HepG2 (cell line): Measurements from ENCODE around the gene RFX2. TPM values are rescaled to one million over a fixed set of nuclear protein-coding genes. Genes with fewer than 3 reads are reported as not detected.

Experiments
- BCL3 ChIP-seq: sonication (generic); formaldehyde crosslinking; IDR thresholded peaks from 2 replicates; pipeline ENCODE4 v1.5.1; 2020; ENCODE audit warnings: mild to moderate bottlenecking, missing genetic modification reagents, moderate library complexity
- DMAP1 ChIP-seq: IDR thresholded peaks from 2 replicates; pipeline ENCODE4 v1.6.1; 2016
- FOXO1 ChIP-seq: sonication (generic); formaldehyde crosslinking; IDR thresholded peaks from 2 replicates; pipeline ENCODE4 v1.4.0; 2020; ENCODE audit warnings: missing genetic modification reagents
- GMEB2 ChIP-seq: IDR thresholded peaks from 2 replicates; pipeline ENCODE4 v1.6.1; 2016; ENCODE audit warnings: missing biosample characterization, missing genetic modification reagents, low read depth
- KDM1A ChIP-seq: IDR thresholded peaks from 2 replicates; pipeline ENCODE4 v1.6.1; 2016; ENCODE audit warnings: missing compliant biosample characterization
- MIER3 ChIP-seq: IDR thresholded peaks from 2 replicates; pipeline ENCODE4 v1.6.1; 2016; ENCODE audit warnings: missing compliant biosample characterization, borderline replicate concordance
- NCOA2 ChIP-seq: sonication (generic); formaldehyde crosslinking; IDR thresholded peaks from 2 replicates; pipeline ENCODE4 v1.8.0; 2022; ENCODE audit warnings: inconsistent platforms
- REL ChIP-seq: sonication (generic); formaldehyde crosslinking; conservative IDR thresholded peaks from 2 replicates; pipeline ENCODE4 v1.8.0; 2022; ENCODE audit warnings: mild to moderate bottlenecking, missing genetic modification reagents, moderate library complexity
- SRY ChIP-seq: sonication (generic); formaldehyde crosslinking; IDR thresholded peaks from 2 replicates; pipeline ENCODE4 v1.8.0; 2022; ENCODE audit warnings: mild to moderate bottlenecking, missing genetic modification reagents
- STAT6 ChIP-seq: sonication (generic); formaldehyde crosslinking; IDR thresholded peaks from 2 replicates; pipeline ENCODE4 v1.4.0; 2020; ENCODE audit warnings: missing genetic modification reagents, mild to moderate bottlenecking, borderline replicate concordance
- ZBTB44 ChIP-seq: sonication (generic); formaldehyde crosslinking; IDR thresholded peaks from 2 replicates; pipeline ENCODE4 v1.4.0; 2020; ENCODE audit warnings: missing genetic modification reagents
- ZNF10 ChIP-seq: sonication (generic); formaldehyde crosslinking; IDR thresholded peaks from 2 replicates; pipeline ENCODE4 v1.4.0; 2020; ENCODE audit warnings: mild to moderate bottlenecking, low read depth, missing genetic modification reagents, borderline replicate concordance
- ZNF503 ChIP-seq: sonication (generic); formaldehyde crosslinking; IDR thresholded peaks from 2 replicates; pipeline ENCODE4 v1.4.0; 2020; ENCODE audit warnings: missing genetic modification reagents
- ZNF607 ChIP-seq: sonication (generic); formaldehyde crosslinking; IDR thresholded peaks from 2 replicates; pipeline ENCODE4 v1.5.1; 2020; ENCODE audit warnings: missing genetic modification reagents, mild to moderate bottlenecking, borderline replicate concordance
- ZNF616 ChIP-seq: sonication (generic); formaldehyde crosslinking; IDR thresholded peaks from 2 replicates; pipeline ENCODE4 v1.5.0; 2020; ENCODE audit warnings: low read depth, mild to moderate bottlenecking, missing genetic modification reagents
- ZNF746 ChIP-seq: sonication (generic); formaldehyde crosslinking; IDR thresholded peaks from 2 replicates; pipeline ENCODE4 v1.8.0; 2022; ENCODE audit warnings: mild to moderate bottlenecking, missing genetic modification reagents
- ZSCAN30 ChIP-seq: sonication (generic); formaldehyde crosslinking; IDR thresholded peaks from 2 replicates; pipeline ENCODE4 v1.5.0; 2020; ENCODE audit warnings: mild to moderate bottlenecking, missing genetic modification reagents
- ZUFSP ChIP-seq: sonication (generic); formaldehyde crosslinking; IDR thresholded peaks from 2 replicates; pipeline ENCODE4 v1.9.0; 2021; ENCODE audit warnings: missing genetic modification reagents, mild to moderate bottlenecking, borderline replicate concordance
- polyA plus RNA-seq, 8 experiments: library from polyadenylated mRNA; depleted of rRNA in 3 of 8; stranded (reverse) in 7 of 8; unstranded in 1 of 8; fragments of >200 nt; fragmentation: Illumina TruSeq in 4 of 8; extraction: Trizol in 4 of 8; gene quantifications; 2 replicates each; pipeline versions ENCODE4 v1.2.1 to v1.2.3, GENCODE V29; 2011 to 2016; ENCODE audit warnings: low read depth in 4 of 8, missing spikeins in 1 of 8, mixed read lengths in 1 of 8; ENCODE audit not compliant: insufficient read depth in 1 of 8
- total RNA-seq, 5 experiments: library from RNA; depleted of rRNA; stranded (reverse); fragments of >200 nt; fragmentation: Illumina TruSeq; extraction: Trizol; gene quantifications; 2 replicates each; pipeline ENCODE4 v1.2.3, GENCODE V29; 2016; ENCODE audit warnings: low read depth in 1 of 5

RFX2 gene
- total and polyA plus RNA-seq, 2 of the 13 experiments (the other 11 are each of a cell fraction or from before 2014, with no cell fraction given): 2.8 to 3.3 TPM

GRCh38 chr19:5977785-5978605, 132.3 kb downstream of the RFX2 start, which contains the start of gene RANBP3 (continued):
- TF ChIP-seq BCL3 (CRISPR knock-in tag) (peak; percentile 100), ZNF607 (CRISPR knock-in tag) (peak; percentile 100), ZSCAN30 (peak; percentile 99), NCOA2 (CRISPR knock-in tag) (peak; percentile 90), FOXO1 (CRISPR knock-in tag) (peak; percentile 87), ZNF503 (CRISPR knock-in tag) (peak; percentile 98), ZNF746 (CRISPR knock-in tag) (peak; percentile 99), GMEB2 (CRISPR knock-in tag) (peak; percentile 76; the same call in 1 of the 2 replicates), REL (CRISPR knock-in tag) (peak; percentile 100), ZNF616 (CRISPR knock-in tag) (peak; percentile 100), DMAP1 (CRISPR knock-in tag) (peak; percentile 93), STAT6 (CRISPR knock-in tag) (peak; percentile 100), MIER3 (peak; percentile 94), ZBTB44 (peak; percentile 99), SRY (CRISPR knock-in tag) (peak; percentile 100), ZUFSP (CRISPR knock-in tag) (no peak), ZNF10 (0 out of 2 replicates have a peak, but pooled peaks have one; percentile 78), KDM1A (CRISPR knock-in tag) (no peak)
